Measurements from ENCODE around the gene RBFOX1. TPM values are rescaled to one million over a fixed set of nuclear protein-coding genes. Genes with fewer than 3 reads are reported as not detected.

RBFOX1 gene
- total RNA-seq, 1 donor = not detected

- Histone ChIP-seq H3K4me2 (ENCODE audit: insufficient read depth, low read length) (no peak overlapping the region), H3K27me3 (ENCODE audit: insufficient read depth, low read length) (no peaks in the 10 kb centered on the region), H3K4me3 (ENCODE audit: insufficient read depth, low read length) (no peak overlapping the region), H3K79me2 (ENCODE audit: insufficient read depth, low read length) (no peaks in the 10 kb centered on the region), H2AFZ (ENCODE audit: low read length) (no peak overlapping the region), H3K36me3 (ENCODE audit: insufficient read depth, low read length) (no peaks in the 10 kb centered on the region), H3K9me3 (ENCODE audit: low read depth, low read length) (peaks cover 10% of the 10 kb centered on the region), H3K27ac (ENCODE audit: low read depth, low read length) (no peak overlapping the region), H3K4me1 (ENCODE audit: insufficient read depth, low read length) (no peaks in the 10 kb centered on the region), H4K20me1 (ENCODE audit: insufficient read depth, low read length) (no peaks in the 10 kb centered on the region)
- no peak for DNase-seq (ENCODE audit: insufficient read length, low spot score, missing footprints)
- no peak for TF ChIP-seq CTCF (IDR thresholded peaks at IDR 0.05; ENCODE audit: extremely low read depth, low read depth, low read length)
These were observed 246.8 kb downstream of the RBFOX1 start for GRCh38 chr16:7579454-7579853.

- H3K27ac ChIP-seq (ENCODE audit: low read depth, low read length) = no peak overlapping the region
- no peak overlapping the region for H3K4me2 ChIP-seq (ENCODE audit: insufficient read depth, low read length)
- no peaks in the 10 kb centered on the region for H3K27me3 ChIP-seq (ENCODE audit: insufficient read depth, low read length)
- H4K20me1 ChIP-seq (ENCODE audit: insufficient read depth, low read length) = no peaks in the 10 kb centered on the region
- no peaks in the 10 kb centered on the region for H3K4me1 ChIP-seq (ENCODE audit: insufficient read depth, low read length)
- no peaks in the 10 kb centered on the region for H3K36me3 ChIP-seq (ENCODE audit: insufficient read depth, low read length)
- DNase-seq (ENCODE audit: insufficient read length, low spot score, missing footprints) = no peak
- H3K79me2 ChIP-seq (ENCODE audit: insufficient read depth, low read length) = no peaks in the 10 kb centered on the region
- H3K4me3 ChIP-seq (ENCODE audit: insufficient read depth, low read length) = no peak overlapping the region
- peaks cover 10% of the 10 kb centered on the region for H3K9me3 ChIP-seq (ENCODE audit: low read depth, low read length)
- no peak for TF ChIP-seq CTCF (IDR thresholded peaks at IDR 0.05; ENCODE audit: extremely low read depth, low read depth, low read length)
- H2AFZ ChIP-seq (ENCODE audit: low read length) = no peak overlapping the region
These were observed 248.5 kb downstream of the RBFOX1 start for GRCh38 chr16:7581175-7581574.

- DNase-seq (ENCODE audit: insufficient read length, low spot score, missing footprints) = no peak
- Histone ChIP-seq H3K4me3 (ENCODE audit: insufficient read depth, low read length) (no peak overlapping the region), H3K27me3 (ENCODE audit: insufficient read depth, low read length) (no peaks in the 10 kb centered on the region), H3K9me3 (ENCODE audit: low read depth, low read length) (peaks cover 5% of the 10 kb centered on the region), H4K20me1 (ENCODE audit: insufficient read depth, low read length) (no peaks in the 10 kb centered on the region), H2AFZ (ENCODE audit: low read length) (no peak overlapping the region), H3K4me1 (ENCODE audit: insufficient read depth, low read length) (no peaks in the 10 kb centered on the region), H3K79me2 (ENCODE audit: insufficient read depth, low read length) (no peaks in the 10 kb centered on the region), H3K4me2 (ENCODE audit: insufficient read depth, low read length) (no peak overlapping the region), H3K36me3 (ENCODE audit: insufficient read depth, low read length) (no peaks in the 10 kb centered on the region), H3K27ac (ENCODE audit: low read depth, low read length) (no peak overlapping the region)
- no peak for TF ChIP-seq CTCF (IDR thresholded peaks at IDR 0.05; ENCODE audit: extremely low read depth, low read depth, low read length)
These were observed 250.8 kb downstream of the RBFOX1 start for GRCh38 chr16:7583396-7583795.

GRCh38 chr16:7584561-7584960 is 251.9 kb downstream of the RBFOX1 start:
- Histone ChIP-seq H3K9me3 (ENCODE audit: low read depth, low read length) (peaks cover 5% of the 10 kb centered on the region), H3K4me1 (ENCODE audit: insufficient read depth, low read length) (no peaks in the 10 kb centered on the region), H3K79me2 (ENCODE audit: insufficient read depth, low read length) (no peaks in the 10 kb centered on the region), H3K4me3 (ENCODE audit: insufficient read depth, low read length) (no peak overlapping the region), H4K20me1 (ENCODE audit: insufficient read depth, low read length) (no peaks in the 10 kb centered on the region), H2AFZ (ENCODE audit: low read length) (no peak overlapping the region), H3K36me3 (ENCODE audit: insufficient read depth, low read length) (no peaks in the 10 kb centered on the region), H3K4me2 (ENCODE audit: insufficient read depth, low read length) (no peak overlapping the region), H3K27me3 (ENCODE audit: insufficient read depth, low read length) (no peaks in the 10 kb centered on the region), H3K27ac (ENCODE audit: low read depth, low read length) (no peak overlapping the region)
- no peak for TF ChIP-seq CTCF (IDR thresholded peaks at IDR 0.05; ENCODE audit: extremely low read depth, low read depth, low read length)
- no peak for DNase-seq (ENCODE audit: insufficient read length, low spot score, missing footprints)
